ENCODE data around the gene TLCD3A. TPM values are rescaled to one million over a fixed set of nuclear protein-coding genes. Genes with fewer than 3 reads are reported as not detected.
A peak's percentile ranks its signal among the peaks of the same experiment; 100 is the strongest.

Gene TLCD3A
- total and polyA plus RNA-seq, 9 of the 15 experiments (the other 6 are each of a cell fraction or from before 2014, with no cell fraction given) = 1.3 to 13.5 (median 7.3) TPM

- no peak for TF ChIP-seq PATZ1 (CRISPR knock-in tag; IDR thresholded peaks at IDR 0.05; ENCODE audit: borderline replicate concordance)
- TF ChIP-seq MTA3 (IDR thresholded peaks at IDR 0.05; ENCODE audit: borderline replicate concordance) = no peak
- TF ChIP-seq NR2C2 (CRISPR knock-in tag; IDR thresholded peaks at IDR 0.05) = no peak
- peak; percentile 33; the same call in 1 of the 2 replicates for TF ChIP-seq NR2C2 (tag; IDR thresholded peaks at IDR 0.05)
- TF ChIP-seq ZNF398 (CRISPR knock-in tag; IDR thresholded peaks at IDR 0.05) = no peak
- no peak for TF ChIP-seq NR2C1 (IDR thresholded peaks at IDR 0.05)
- TF ChIP-seq NR2C1 (tag; IDR thresholded peaks at IDR 0.05) = no peak
- no peak for TF ChIP-seq IRF1 (CRISPR knock-in tag; IDR thresholded peaks at IDR 0.05; ENCODE audit: borderline replicate concordance)
- no peak for TF ChIP-seq ZC3H4 (CRISPR knock-in tag; IDR thresholded peaks at IDR 0.05; ENCODE audit: borderline replicate concordance)
- no peak for TF ChIP-seq SP2 (IDR thresholded peaks at IDR 0.05; ENCODE audit: extremely low read depth, low read depth, low read length, poor library complexity, severe bottlenecking)
- TF ChIP-seq PTBP1 (IDR thresholded peaks at IDR 0.05; ENCODE audit: low read depth, low read length) = no peak
- TF ChIP-seq TAF7 (tag; IDR thresholded peaks at IDR 0.05) = no peak
- TF ChIP-seq COPS2 (conservative IDR thresholded peaks at IDR 0.05) = no peak
- TF ChIP-seq ZNF197 (CRISPR knock-in tag; IDR thresholded peaks at IDR 0.05; ENCODE audit: low read depth) = no peak
- no peak for TF ChIP-seq MYNN (IDR thresholded peaks at IDR 0.05)
- no peak for TF ChIP-seq MYNN (CRISPR knock-in tag; IDR thresholded peaks at IDR 0.05)
- TF ChIP-seq SAFB2 (IDR thresholded peaks at IDR 0.05; ENCODE audit: borderline replicate concordance, low read depth, low read length, severe bottlenecking) = no peak
- no peak for TF ChIP-seq BRF2 (IDR thresholded peaks at IDR 0.05; ENCODE audit: borderline replicate concordance, insufficient read depth, insufficient read length)
- no peak for TF ChIP-seq PHB2 (IDR thresholded peaks at IDR 0.05; ENCODE audit: low read depth)
- no peak for TF ChIP-seq ZNF764 (CRISPR knock-in tag; IDR thresholded peaks at IDR 0.05; ENCODE audit: low read depth)
- no peak for TF ChIP-seq STAG1 (CRISPR knock-in tag; IDR thresholded peaks at IDR 0.05; ENCODE audit: borderline replicate concordance)
- TF ChIP-seq ZNF263 (CRISPR knock-in tag; IDR thresholded peaks at IDR 0.05; ENCODE audit: borderline replicate concordance) = no peak
- no peak for TF ChIP-seq SMARCC2 (IDR thresholded peaks at IDR 0.05; ENCODE audit: low read depth)
- no peak for TF ChIP-seq ZC3H8 (IDR thresholded peaks at IDR 0.05)
- TF ChIP-seq MAFG (tag; conservative IDR thresholded peaks at IDR 0.05) = peak; percentile 70
These were observed 24.3 kb upstream of the TLCD3A start (continued) for GRCh38 chr17:708132-708531.

All from K562 (cell line).